HEK293T (cell line): ENCODE measurements around the gene PSMB9.

Source experiments
- CTCF ChIA-PET: fragments of 350-600 bp; formaldehyde crosslinking; extraction: SDS; loops from one replicate; lab custom pipeline; 2021; ENCODE audit warnings: antibody characterized with exemption, inconsistent platforms; lab: Yijun Ruan, JAX
- POLR2A ChIA-PET: fragments of 350-600 bp; formaldehyde crosslinking; extraction: SDS; loops from one replicate; lab custom pipeline; 2020; ENCODE audit warnings: antibody characterized with exemption, inconsistent platforms; lab: Yijun Ruan, JAX
- DNase-seq: peaks from one replicate; pipeline ENCODE4 v3.0.0; 2012; ENCODE audit warnings: mixed read lengths; ENCODE audit errors: extremely low spot score
- ARNT ChIP-seq: fragments of 450-650 bp; IDR thresholded peaks from 2 replicates; pipeline ENCODE4 v1.6.1; 2017; ENCODE audit warnings: mild to moderate bottlenecking
- BHLHE40 ChIP-seq: fragments of 450-650 bp; IDR thresholded peaks from 2 replicates; pipeline ENCODE4 v1.6.1; 2016; ENCODE audit warnings: mild to moderate bottlenecking, moderate library complexity, borderline replicate concordance
- CTBP1 ChIP-seq: fragments of 450-650 bp; IDR thresholded peaks from 2 replicates; pipeline ENCODE4 v1.6.1; 2016; ENCODE audit warnings: borderline replicate concordance
- ELF4 ChIP-seq: fragments of 450-650 bp; IDR thresholded peaks from 2 replicates; pipeline ENCODE4 v1.6.1; 2017; ENCODE audit warnings: antibody characterized with exemption
- FOXA1 ChIP-seq: fragments of 450-650 bp; IDR thresholded peaks from 2 replicates; pipeline ENCODE4 v1.6.1; 2016; ENCODE audit warnings: mild to moderate bottlenecking
- FOXK2 ChIP-seq: fragments of 450-650 bp; IDR thresholded peaks from 2 replicates; pipeline ENCODE4 v1.6.1; 2016; ENCODE audit warnings: mild to moderate bottlenecking
- FOXM1 ChIP-seq: fragments of 450-650 bp; IDR thresholded peaks from 2 replicates; pipeline ENCODE4 v1.6.1; 2017; ENCODE audit warnings: mild to moderate bottlenecking, borderline replicate concordance
- HDGF ChIP-seq: fragments of 450-650 bp; IDR thresholded peaks from 2 replicates; pipeline ENCODE4 v1.6.1; 2017; ENCODE audit warnings: antibody characterized with exemption, borderline replicate concordance
- L3MBTL2 ChIP-seq: fragments of 450-650 bp; conservative IDR thresholded peaks from 2 replicates; pipeline ENCODE4 v1.6.1; 2016; ENCODE audit warnings: mild to moderate bottlenecking
- LEF1 ChIP-seq: fragments of 450-650 bp; IDR thresholded peaks from 2 replicates; pipeline ENCODE4 v1.6.1; 2017; ENCODE audit warnings: mild to moderate bottlenecking, borderline replicate concordance
- NFRKB ChIP-seq: fragments of 450-650 bp; IDR thresholded peaks from 2 replicates; pipeline ENCODE4 v1.6.1; 2016; ENCODE audit warnings: mild to moderate bottlenecking, moderate library complexity
- SP1 ChIP-seq: fragments of 450-650 bp; IDR thresholded peaks from 2 replicates; pipeline ENCODE4 v1.6.1; 2017
- SUZ12 ChIP-seq: fragments of 450-650 bp; IDR thresholded peaks from 2 replicates; pipeline ENCODE4 v1.6.1; 2016; ENCODE audit warnings: mild to moderate bottlenecking
- TARDBP ChIP-seq: fragments of 450-650 bp; IDR thresholded peaks from 2 replicates; pipeline ENCODE4 v1.6.1; 2016
- ZNF384 ChIP-seq: fragments of 450-650 bp; IDR thresholded peaks from 2 replicates; pipeline ENCODE4 v1.6.1; 2016
- TF ChIP-seq, protein P1 (sequence below): fragments of 450-650 bp; IDR thresholded peaks from 2 replicates; pipeline ENCODE4 v1.6.1; 2016

The PSMB9 gene

DNA sequence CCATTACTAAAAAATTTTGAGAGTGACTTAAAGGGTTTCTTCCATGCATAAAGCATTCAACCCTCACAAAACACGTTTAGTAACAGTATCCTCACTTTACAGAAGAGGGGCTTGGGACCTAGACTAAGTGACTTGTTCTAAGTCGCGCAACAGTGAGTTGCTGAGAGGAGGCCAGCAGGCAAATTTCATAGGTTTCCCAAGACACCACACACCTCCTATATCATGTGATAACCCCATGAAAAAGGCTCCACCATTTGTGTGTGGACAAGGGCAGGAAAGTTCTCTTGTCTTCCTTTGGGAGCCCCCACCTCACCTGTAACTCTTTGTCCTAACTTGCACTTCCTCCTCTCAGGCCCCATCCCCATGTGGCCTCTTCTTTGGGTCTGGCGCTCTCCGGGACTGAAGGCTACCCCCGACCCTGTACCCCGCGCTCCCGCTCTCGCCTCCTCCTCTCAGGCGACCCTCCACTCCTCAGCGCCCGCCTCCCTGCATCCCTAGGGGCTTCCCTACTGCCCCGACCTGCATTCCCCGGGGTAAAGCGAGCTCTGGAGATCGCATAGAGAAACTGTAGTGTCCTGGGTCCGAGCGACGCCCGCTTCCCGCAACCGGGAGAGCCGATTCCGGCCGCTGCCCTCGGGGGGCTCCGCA is 10.5 kb upstream of the PSMB9 start:
- TF ChIP-seq ZNF384 (no peak), TARDBP (no peak), SUZ12 (no peak), FOXA1 (no peak), FOXM1 (no peak), FOXK2 (no peak), HDGF (no peak), ELF4 (no peak), BHLHE40 (no peak), LEF1 (no peak), L3MBTL2 (no peak), SP1 (no peak), ARNT (no peak)
- TF ChIP-seq, protein P1, sequence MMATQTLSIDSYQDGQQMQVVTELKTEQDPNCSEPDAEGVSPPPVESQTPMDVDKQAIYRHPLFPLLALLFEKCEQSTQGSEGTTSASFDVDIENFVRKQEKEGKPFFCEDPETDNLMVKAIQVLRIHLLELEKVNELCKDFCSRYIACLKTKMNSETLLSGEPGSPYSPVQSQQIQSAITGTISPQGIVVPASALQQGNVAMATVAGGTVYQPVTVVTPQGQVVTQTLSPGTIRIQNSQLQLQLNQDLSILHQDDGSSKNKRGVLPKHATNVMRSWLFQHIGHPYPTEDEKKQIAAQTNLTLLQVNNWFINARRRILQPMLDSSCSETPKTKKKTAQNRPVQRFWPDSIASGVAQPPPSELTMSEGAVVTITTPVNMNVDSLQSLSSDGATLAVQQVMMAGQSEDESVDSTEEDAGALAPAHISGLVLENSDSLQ = no peak
- CTCF ChIA-PET = no interaction called here
- POLR2A ChIA-PET = interaction anchor here (2.4 kb wide), 1 partner anchor 11 kb away, joined by 17 read pairs; the partner anchor contains the start of genes PSMB9 and TAP1
- no peak for DNase-seq

DNA sequence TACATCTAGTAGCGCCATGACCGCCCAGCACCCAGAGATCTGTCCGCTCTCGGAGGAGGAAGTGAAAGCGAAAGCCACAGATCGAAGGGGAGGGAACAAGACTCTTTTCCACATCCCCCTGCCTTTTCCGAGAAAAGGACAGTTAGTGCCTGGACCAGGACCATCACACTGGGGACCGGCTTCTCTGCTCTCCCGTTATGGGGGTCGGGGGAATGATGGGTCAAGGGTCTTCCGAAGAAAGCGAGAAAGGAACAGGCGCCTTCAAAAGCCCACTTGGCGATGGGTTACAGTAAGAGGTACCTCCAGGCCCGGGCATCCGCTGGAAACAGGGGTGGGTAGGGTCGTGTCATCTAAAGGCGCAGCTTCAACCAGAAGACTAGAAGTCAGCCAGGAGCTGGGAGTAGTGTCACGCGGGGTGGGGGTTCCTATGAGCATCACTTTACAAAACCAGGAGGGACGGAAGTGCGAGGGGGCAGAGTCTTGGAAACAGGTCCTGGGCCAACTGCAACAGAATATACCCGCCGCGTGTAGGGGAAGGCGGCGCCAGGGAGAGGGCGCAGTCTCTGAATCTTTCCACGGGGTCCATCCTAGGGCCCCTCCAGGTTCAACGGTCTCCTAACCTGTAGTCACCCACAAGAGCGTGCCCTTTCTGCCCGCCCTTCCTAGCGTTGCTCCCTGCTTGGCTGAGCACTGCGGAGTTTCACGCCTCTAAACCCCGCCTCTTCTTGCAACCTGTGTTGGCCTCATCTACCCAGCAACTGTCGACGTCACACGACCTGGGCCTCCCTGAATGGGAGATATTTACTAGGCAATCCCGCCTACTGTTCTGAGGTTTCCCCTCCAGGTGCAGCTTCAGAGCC is 9.8 kb upstream of the PSMB9 start, which contains the start of gene PSMB8:
Gene PSMB8 (minus strand): TSS at position 69 of the 860 bp plus-strand sequence. CDS start 51 bp downstream, at position 18.
- ChIA-PET CTCF (interaction anchor here (1.9 kb wide), 1 partner anchor 24 kb away, joined by 7 read pairs; no protein-coding TSS in a partner anchor), POLR2A (interaction anchor here (1.0 to 2.4 kb wide), 3 partner anchors 10 to 128 kb away, joined by 4 to 17 read pairs (median 5); partner anchors contain the start of genes PSMB9 and TAP1)
- peak; percentile 82 for DNase-seq
- TF ChIP-seq ZNF384 (no peak), LEF1 (no peak), ARNT (no peak), TARDBP (no peak), BHLHE40 (no peak), CTBP1 (no peak), FOXA1 (no peak), FOXM1 (no peak), NFRKB (no peak), L3MBTL2 (no peak; the same call in 1 of the 2 replicates), ELF4 (no peak), HDGF (no peak), SUZ12 (no peak), SP1 (no peak), FOXK2 (no peak)
- TF ChIP-seq, protein P1 = no peak

DNA sequence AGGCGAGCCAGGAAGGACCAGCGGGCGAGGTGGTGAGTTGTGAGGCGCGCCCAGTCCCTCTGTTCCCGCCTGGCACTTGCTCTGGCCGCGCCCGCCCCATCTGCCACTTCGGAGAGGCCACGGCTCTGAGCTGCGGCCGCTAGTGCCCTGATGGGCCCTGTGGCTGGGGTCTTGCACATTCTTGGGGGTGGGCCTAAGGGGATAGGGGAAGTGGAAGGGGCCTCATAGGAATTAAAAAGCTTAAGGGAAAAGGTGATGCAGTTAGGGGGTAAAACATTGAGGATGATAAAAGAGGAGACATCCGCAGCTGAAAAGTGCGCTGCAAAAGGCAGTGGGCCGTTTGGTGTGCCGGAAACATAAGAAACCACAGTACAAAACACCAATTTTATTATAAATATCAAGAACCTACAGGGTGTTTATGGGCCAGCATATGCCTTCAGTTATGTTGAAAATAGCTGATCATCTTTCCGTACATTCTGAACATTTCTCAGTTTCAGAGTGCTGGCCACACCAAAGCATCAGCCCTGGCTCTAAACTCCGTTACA is 9.1 kb upstream of the PSMB9 start:
- DNase-seq = no peak
- ChIA-PET CTCF (interaction anchor here (1.9 kb wide), 1 partner anchor 23 kb away, joined by 7 read pairs; no protein-coding TSS in a partner anchor), POLR2A (interaction anchor here (1.0 to 2.4 kb wide), 3 partner anchors 9 to 127 kb away, joined by 4 to 17 read pairs (median 5); partner anchors contain the start of genes PSMB9 and TAP1)
- no peak for TF ChIP-seq ARNT
- no peak for TF ChIP-seq FOXM1
- no peak for TF ChIP-seq FOXA1
- no peak for TF ChIP-seq L3MBTL2
- TF ChIP-seq, protein P1 = no peak
- no peak for TF ChIP-seq HDGF
- TF ChIP-seq SUZ12 = no peak
- no peak for TF ChIP-seq BHLHE40
- no peak for TF ChIP-seq SP1
- TF ChIP-seq FOXK2 = no peak

DNA sequence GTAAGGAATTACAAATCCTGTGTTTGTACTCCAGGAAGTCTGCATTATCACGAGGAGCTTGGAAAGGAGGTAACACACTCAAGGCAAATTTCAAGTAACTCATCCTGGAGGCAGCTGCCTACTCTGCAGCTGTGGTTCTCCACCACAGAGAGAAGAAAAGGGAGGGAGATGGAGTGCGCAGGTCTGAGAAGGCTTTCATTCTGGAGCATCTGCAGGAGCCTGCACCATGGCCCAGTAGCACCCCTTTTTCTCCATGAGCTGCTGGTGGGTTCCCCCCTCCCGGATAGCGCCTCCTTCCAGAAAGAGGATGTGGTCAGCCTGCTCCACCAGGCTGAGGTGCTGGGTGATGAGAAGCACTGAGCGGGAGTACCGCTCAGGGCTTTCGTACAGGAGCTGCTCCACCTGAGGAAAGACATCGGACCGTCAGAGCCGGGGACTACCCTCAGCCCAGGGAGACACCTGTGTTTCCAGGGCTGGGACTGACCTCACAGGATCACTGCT is 8.6 kb upstream of the PSMB9 start:
- ChIA-PET POLR2A (interaction anchor here (1.0 to 2.4 kb wide), 3 partner anchors 9 to 127 kb away, joined by 4 to 17 read pairs (median 5); partner anchors contain the start of genes PSMB9 and TAP1), CTCF (interaction anchor here (1.9 kb wide), 1 partner anchor 23 kb away, joined by 7 read pairs; no protein-coding TSS in a partner anchor)
- no peak for DNase-seq
- TF ChIP-seq CTBP1 (no peak), LEF1 (no peak), ZNF384 (no peak), ELF4 (no peak), ARNT (no peak), SP1 (no peak), L3MBTL2 (no peak), FOXA1 (no peak), NFRKB (no peak), BHLHE40 (no peak), SUZ12 (no peak), HDGF (no peak), TARDBP (no peak), FOXK2 (no peak), FOXM1 (no peak)
- TF ChIP-seq, protein P1 = no peak
